GM19324 (cell line): Measurements from ENCODE around the gene DOCK10.

Experiments used
- ATAC-seq: cut with Tn5 transposase; IDR thresholded peaks from one replicate; pipeline ENCODE4 v1.9.1; 2021; ENCODE audit warnings: mild to moderate bottlenecking, moderate library complexity; ENCODE audit not compliant: unreplicated experiment, low FRiP score

DOCK10 gene

DNA sequence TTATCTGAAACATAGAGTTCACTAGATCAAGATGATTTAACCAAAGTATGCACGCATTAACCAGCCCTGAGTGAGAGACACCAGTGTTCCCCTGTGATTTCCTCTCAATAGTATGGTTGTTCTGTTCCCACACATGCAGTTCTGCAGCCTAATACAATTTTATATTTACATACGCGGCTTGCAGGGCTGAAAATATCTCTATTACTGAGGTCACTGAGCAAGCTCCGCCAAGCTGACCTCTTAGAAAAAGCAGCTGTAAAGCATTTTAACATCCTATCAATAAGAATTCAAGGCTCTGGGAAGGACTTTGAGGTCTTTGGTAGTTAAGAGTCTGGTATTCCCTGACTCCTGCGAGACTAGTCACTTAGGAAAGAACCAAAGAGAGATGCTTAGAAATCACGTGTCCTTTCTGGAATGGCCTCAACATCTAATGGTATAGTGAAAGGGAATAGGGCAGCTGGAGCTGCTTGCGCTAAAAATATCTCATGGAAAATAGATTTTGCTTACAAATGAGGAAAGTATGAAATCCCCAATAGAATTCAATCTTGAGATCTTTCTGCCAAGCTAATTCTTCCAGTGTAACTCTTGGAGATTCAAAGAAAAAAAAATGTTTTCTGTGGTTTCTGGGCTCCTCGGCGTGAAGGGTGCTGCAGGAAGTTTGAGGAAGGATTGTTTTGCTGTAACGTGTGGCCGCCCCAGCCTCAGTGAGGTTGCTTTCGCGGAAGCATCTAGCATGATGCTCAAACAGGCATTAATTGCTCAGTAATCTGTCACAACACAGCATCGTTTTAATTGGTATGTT is 59.2 kb downstream of the DOCK10 start:
- no peak for ATAC-seq

DNA sequence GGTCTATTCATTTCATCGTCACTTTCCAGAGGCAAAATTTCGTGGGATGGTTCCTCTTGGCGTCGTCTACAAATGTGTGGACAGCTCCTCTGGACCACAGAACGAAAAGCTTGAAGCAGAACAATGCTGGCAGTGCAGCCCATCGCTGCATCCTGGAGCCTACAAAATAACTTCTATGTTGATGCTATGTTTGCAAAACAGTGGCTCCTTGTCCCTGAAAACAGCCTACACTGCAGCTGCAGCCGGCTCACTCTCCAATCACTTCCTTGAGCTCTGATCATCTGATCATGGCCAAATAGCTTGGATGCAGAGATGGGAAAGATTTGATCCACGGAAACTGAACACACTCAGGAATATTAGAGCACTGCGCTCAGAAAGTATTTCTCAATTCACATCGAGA is 60.0 kb downstream of the DOCK10 start:
- no peak for ATAC-seq

- ATAC-seq = no peak
These were observed 65.4 kb downstream of the DOCK10 start for GRCh38 chr2:224976629-224977525.

DNA sequence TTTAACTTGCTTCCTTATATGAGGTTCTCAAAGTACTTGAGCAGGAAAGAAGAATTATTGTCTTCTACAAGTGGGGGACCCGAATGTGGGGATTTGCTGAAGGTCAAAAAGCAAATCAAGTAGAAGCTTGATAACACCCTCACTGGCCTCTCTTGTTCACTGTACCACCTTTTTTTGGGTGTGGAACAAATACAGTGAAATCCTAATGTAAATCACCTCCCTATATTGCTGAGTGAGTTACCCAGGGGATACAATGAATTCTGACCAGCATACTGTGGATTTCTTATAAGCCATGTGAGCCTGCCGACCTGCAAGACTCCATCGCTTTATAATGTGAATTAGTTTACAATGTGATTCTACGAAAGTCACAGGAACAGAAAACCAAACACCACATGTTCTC is 66.5 kb downstream of the DOCK10 start:
- ATAC-seq = no peak

- peak; percentile 43 for ATAC-seq
These were observed 68.9 kb downstream of the DOCK10 start for GRCh38 chr2:224973112-224974016.

GRCh38 chr2:224971214-224971613 is 71.1 kb downstream of the DOCK10 start:
- peak; percentile 55 for ATAC-seq

DNA sequence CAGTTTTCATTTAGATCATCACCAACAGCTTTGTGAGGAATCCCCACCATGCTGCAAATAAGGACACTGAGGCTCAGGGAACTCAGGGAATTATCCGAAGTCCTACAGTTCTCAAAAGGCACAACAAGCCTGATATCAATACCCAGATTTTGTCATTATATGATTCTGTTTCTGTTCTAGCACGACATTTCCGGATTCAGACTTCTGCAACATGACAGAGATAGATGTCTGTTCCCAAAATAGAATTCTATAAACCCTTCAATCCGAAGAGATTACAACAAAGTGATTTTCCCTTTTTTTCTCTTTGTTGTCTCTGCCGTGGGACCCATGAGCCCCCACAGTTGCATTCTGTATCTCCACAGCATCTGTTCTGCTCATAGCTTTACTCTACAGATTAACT is 72.0 kb downstream of the DOCK10 start:
- no peak for ATAC-seq

- no peak for ATAC-seq
These were observed 72.5 kb downstream of the DOCK10 start for GRCh38 chr2:224969633-224970260.

DNA sequence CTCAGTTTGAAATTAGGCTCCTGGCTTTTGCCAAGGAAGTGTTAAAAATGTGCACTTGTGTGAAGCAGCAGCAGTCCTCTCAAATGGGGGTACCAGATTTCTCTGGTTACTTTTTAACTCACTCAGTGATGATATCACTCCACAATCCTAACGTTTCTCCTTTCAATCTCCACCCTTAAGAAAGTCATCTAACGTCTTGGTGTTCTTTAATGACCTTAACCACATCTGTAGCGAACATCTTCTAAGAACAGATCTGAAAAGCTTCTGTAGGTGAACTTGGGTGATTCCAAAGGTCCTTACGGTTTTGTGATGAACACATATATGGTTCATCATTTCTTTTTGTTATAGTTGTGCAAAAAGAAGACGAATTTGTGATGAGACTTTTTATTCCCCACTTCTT is 73.2 kb downstream of the DOCK10 start:
- ATAC-seq = no peak

DNA sequence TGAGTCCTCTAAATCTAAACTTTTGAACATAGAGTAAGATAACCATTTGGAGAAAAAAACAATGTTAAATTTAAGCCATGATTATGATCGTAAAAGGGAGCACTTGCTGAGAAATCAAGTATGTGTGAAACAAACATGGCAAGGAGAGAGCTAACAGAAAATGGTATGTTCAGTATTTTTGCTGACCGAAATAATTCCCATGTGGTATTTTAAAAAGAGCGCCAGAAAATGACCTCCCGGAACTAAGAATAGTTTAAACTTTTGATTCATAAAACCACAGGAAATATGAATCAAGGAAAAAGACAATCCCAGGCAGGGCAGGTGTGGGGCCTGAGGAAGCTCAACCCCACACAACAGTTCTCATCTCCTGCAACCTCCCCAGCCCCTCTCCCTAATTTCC is 74.2 kb downstream of the DOCK10 start:
- no peak for ATAC-seq

DNA sequence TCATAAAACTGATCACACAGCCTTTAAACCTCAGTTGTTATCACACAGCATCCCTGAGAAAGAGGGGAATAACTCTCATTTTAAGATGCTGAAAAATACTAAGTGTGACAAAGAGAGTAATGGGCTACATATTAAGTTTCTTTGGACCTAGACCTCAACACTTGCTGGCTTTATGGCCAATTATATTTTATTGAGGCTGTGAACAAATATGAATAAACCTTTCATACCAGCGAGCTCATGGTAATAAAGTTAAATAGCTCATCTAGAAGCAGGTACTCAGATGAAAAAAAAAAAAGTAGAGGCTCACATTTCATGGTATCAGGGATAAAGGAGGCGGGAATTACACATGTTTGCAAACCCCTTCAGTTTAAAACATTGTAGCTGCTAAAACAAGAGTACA is 75.7 kb downstream of the DOCK10 start:
- ATAC-seq = no peak

GRCh38 chr2:224959556-224959955 is 82.7 kb downstream of the DOCK10 start:
- ATAC-seq = no peak

DNA sequence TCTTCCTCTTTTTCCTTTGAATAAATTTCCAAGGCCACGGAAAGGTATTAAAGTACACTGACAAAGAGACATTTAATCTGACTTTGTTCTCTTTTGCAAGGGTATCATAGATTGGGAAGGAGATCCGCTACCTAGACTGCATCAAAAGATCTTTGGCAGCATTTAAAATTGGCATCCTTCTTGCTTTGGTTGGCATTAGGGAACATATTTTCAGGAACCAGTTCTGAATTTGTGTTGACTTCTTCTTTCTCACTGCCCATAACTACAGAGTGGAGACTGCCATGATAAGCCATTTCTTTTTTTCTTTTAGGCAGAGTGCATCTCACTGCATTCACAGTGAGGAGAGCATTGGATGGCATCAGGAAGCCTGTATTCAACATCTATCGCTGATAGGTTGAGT is 83.4 kb downstream of the DOCK10 start:
- no peak for ATAC-seq

DNA sequence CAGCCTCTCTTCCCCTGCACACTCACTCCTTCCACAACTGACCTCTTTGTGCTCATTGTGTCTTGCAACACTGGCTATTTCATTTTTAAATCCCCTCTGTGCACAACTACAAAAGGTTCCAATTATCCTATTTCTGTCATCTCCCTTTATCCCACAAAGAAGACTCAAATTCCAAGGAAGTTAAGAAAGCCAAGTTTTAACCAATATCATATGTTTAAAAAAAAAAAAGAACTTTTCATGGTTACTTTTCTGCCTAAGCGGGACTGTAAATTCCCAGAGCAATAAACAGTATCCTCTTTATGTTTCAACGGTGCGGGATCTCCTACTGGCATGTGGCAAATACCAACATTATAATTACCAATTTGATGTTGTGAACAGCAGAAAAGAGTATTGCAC is 83.8 kb downstream of the DOCK10 start:
- ATAC-seq = no peak

DNA sequence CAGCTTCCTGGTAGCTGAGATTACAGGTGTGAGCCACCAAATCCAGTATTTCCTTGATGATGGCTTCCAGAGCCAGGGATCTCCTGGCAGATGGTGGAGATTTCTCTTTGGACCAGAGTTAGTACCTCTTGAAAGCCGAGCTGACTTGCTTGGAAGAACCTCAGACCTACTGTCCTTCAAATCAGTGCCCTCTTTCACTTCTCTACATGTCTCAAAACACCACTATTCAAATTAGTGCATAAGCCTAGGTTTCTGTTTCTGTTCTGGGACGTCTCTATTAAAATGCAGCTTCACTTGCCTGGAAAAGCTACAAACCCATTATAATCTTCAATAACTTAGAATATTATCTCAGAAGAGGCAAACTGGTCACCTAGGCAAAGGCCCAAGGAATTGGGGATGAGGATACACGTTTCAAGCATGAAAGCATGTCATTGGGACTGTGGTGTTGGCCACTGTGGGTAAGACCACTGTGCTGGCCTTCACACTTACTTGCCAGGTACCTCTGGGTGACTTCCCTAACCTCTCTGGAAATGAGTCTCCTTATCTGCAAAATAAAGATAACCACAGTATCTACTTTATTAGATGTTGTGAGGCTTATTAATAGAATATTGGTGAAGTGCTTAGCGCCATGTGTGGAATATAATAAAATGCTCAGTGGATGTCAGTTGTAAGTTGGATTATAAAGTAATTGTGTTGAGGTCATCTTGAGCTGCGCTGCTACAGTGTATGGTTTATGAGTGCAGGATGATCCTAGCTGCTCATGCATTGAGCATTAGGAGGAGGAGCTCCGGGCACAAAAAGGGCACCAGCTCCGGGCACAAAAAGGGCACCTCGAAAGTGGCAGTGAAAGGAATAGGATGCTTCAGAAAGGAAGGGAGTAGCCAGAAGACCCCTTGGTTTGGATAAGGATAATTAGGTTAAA is 84.5 kb downstream of the DOCK10 start:
- ATAC-seq = peak; percentile 87

DNA sequence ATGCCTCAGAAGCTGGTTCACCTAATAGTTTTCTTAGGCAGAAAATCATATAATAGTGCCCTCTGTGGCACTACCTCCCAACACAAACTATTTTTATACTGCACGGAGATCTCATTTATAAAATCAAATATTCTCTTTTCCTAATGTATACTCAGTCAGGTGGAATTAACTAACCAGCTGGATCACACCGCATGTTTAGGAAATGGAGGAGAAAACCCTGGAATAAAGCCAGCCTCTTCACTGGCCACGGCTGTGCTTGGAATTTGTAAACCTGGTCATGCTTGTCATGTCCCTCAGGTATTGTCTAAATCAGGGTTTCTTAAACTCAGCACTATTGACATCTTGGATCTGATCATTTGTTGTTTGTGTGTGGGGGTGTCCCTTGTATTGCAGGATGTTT is 85.6 kb downstream of the DOCK10 start:
- no peak for ATAC-seq

DNA sequence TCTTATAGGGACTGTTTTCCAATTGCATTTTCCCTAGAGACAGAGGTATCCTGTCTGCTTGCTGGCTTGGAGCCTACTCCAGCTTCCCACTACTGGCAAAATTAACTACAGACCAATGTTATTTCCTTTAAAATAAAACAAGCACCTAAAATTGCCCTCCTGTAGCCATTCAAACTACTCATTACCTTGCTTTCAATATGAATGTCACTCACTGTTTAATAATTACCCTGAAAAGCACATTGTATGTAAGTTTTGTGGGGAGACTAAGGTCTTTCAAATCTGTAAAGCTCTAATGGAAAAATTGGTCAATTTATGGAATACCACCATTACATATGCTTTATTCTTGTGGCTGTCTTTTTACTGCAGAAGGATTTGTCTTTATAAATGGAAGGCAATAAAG is 87.3 kb downstream of the DOCK10 start:
- ATAC-seq = no peak

DNA sequence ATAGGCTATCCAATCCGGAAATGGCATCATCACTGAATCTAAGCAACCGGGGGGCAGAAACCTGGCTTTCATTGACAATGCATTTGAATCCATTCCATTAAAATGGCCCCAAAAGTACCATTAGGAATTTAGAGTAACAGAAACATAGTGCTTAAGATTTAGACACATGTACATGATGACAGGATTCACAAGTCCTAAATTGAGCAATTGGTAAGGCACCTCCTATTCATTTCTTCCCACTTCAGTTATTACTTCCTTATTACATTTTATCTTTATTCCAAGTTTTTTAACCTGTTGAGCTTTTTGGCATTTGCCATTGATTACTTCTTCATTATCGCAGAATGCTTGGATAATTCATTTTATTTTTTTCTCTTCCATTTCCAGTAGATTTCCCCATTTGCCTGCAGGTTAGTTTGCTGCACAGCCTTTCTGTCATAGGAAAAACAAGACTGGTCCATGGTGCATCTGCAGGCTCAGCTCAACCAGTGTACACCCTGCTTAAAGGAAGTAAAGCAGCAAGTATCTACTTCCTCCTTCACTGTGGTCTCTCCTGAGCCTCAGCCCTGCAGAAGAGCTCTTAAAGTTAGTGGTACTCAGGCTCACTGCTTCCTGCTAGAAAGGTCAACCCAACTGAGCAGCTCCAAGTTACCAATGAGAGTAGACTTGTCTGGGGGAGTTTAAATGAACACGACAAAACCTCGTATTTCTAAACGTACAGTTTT is 89.2 kb downstream of the DOCK10 start:
- ATAC-seq = peak; percentile 46
